Measurements from ENCODE around the gene FBXW7. TPM values are rescaled to one million over a fixed set of nuclear protein-coding genes. Genes with fewer than 3 reads are reported as not detected.

The FBXW7 gene
- total RNA-seq, 1 experiment from 2014 or later = 27.1 TPM

DNA sequence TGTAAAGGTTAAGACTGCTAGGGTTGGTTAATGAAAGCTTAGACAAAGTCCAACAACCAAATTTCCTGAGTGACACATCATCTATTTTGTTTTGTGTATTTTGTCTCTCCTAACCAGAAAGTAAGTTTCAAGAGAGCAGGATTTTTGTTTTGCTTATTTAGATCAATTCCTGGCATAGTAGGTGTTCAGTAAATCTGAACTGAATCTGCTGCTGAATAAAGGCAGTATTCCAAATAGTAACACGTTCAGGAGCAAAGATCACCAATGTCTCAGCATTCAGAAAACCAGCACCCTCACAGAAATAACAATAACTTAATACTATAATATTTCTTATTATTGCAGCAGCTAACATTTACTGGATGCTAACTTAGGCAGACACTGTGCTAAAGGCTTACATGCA, 12.2 kb downstream of the FBXW7 start:
- no peak overlapping the region for H2BK5ac ChIP-seq (ENCODE audit: insufficient read length, low read length)
- H2AFZ ChIP-seq (ENCODE audit: low read length) = no peak overlapping the region
- H3K27ac ChIP-seq (ENCODE audit: insufficient read length, low read depth, low read length) = no peak overlapping the region
- Mint-ChIP-seq H3K27ac (no peak overlapping the region), H3K4me3 (no peak overlapping the region), H3K9me3 (no peaks in the 10 kb centered on the region), H3K27me3 (ENCODE audit: low read depth) (no peaks in the 10 kb centered on the region), H3K4me1 (peaks cover 40 to 44% of the 10 kb centered on the region in 2 experiments), H3K36me3 (ENCODE audit: insufficient read depth in 1 of 3, low read depth in 3 of 3) (peaks cover 0 to 13% (median 0%) of the 10 kb centered on the region in 3 experiments; a peak in 2 of 7 replicates)
- H2AK5ac ChIP-seq (ENCODE audit: insufficient read length, low read length) = no peak overlapping the region
- no peak overlapping the region for H3K14ac ChIP-seq (ENCODE audit: insufficient read depth, low read length)
- H3K23ac ChIP-seq (ENCODE audit: insufficient read length, low read depth, low read length) = no peak overlapping the region
- no peak overlapping the region for H2BK12ac ChIP-seq (ENCODE audit: insufficient read length, low read depth, low read length)
- no peak overlapping the region for H3K56ac ChIP-seq (ENCODE audit: insufficient read length, low read depth, low read length)
- H3K79me2 ChIP-seq (ENCODE audit: insufficient read depth, low read length) = peaks cover 6% of the 10 kb centered on the region; the same call in 1 of the 2 replicates
- H3K4ac ChIP-seq (ENCODE audit: low read depth, low read length) = no peak overlapping the region
- TF ChIP-seq, protein P1, sequence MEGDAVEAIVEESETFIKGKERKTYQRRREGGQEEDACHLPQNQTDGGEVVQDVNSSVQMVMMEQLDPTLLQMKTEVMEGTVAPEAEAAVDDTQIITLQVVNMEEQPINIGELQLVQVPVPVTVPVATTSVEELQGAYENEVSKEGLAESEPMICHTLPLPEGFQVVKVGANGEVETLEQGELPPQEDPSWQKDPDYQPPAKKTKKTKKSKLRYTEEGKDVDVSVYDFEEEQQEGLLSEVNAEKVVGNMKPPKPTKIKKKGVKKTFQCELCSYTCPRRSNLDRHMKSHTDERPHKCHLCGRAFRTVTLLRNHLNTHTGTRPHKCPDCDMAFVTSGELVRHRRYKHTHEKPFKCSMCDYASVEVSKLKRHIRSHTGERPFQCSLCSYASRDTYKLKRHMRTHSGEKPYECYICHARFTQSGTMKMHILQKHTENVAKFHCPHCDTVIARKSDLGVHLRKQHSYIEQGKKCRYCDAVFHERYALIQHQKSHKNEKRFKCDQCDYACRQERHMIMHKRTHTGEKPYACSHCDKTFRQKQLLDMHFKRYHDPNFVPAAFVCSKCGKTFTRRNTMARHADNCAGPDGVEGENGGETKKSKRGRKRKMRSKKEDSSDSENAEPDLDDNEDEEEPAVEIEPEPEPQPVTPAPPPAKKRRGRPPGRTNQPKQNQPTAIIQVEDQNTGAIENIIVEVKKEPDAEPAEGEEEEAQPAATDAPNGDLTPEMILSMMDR (conservative IDR thresholded peaks at IDR 0.05) = no peak
- no peak overlapping the region for H3K9ac ChIP-seq (ENCODE audit: extremely low read depth, insufficient read length, low read length)
- H2BK20ac ChIP-seq (ENCODE audit: low read depth, low read length, poor library complexity, severe bottlenecking) = no peak overlapping the region
- H3K79me1 ChIP-seq (ENCODE audit: insufficient read depth, low read depth, low read length, poor library complexity, severe bottlenecking) = peaks cover 5% of the 10 kb centered on the region
- no peaks in the 10 kb centered on the region for H4K20me1 ChIP-seq (ENCODE audit: control insufficient read depth, insufficient read depth, insufficient read length)
- WGBS (ENCODE audit: extremely low coverage, insufficient read length, low lambda C conversion rate) = no CpG with 5 or more reads among the region's 1 CpG
- no peak overlapping the region for H2BK15ac ChIP-seq (ENCODE audit: low read depth, low read length)
- no peak overlapping the region for H2BK120ac ChIP-seq (ENCODE audit: low read depth, low read length, poor library complexity, severe bottlenecking)
- H3T11ph ChIP-seq (ENCODE audit: low read length) = no peak overlapping the region
- no peak overlapping the region for H3K4me2 ChIP-seq (ENCODE audit: insufficient read depth, insufficient read length, low read length)
- H3K4me1 ChIP-seq (ENCODE audit: insufficient read depth, low read length) = no peaks in the 10 kb centered on the region; the same call in 1 of the 2 replicates
- H3K23me2 ChIP-seq (ENCODE audit: insufficient read length, low read depth, low read length, poor library complexity, severe bottlenecking) = no peaks in the 10 kb centered on the region
- H4K5ac ChIP-seq (ENCODE audit: insufficient read length, low read depth, low read length) = no peak overlapping the region
- DNase-seq = no peak
- no peaks in the 10 kb centered on the region for H3K27me3 ChIP-seq (ENCODE audit: insufficient read depth, low read length)
- H3K18ac ChIP-seq (ENCODE audit: insufficient read length, low read depth, low read length) = no peak overlapping the region
- no peak overlapping the region for H4K91ac ChIP-seq (ENCODE audit: insufficient read length, low read depth, low read length)
- H3K9me3 ChIP-seq (ENCODE audit: control insufficient read depth, low read depth, low read length) = no peaks in the 10 kb centered on the region
- H4K8ac ChIP-seq (replicated peaks; ENCODE audit: insufficient read length, low read depth, low read length) = no peak overlapping the region
